Right lobe of liver (tissue), 4 donors: Measurements from ENCODE around the gene ENTPD8.

ENCODE experiments used
- CTCF ChIP-seq, 4 donors: fragments of 200-600 bp in 3 of 4; fragments of 450-650 bp in 1 of 4; IDR thresholded peaks; one replicate each; pipeline versions ENCODE4 v1.5.1 to v1.8.0; 2016 to 2022; ENCODE audit warnings: antibody characterized with exemption in 4 of 4, mild to moderate bottlenecking in 2 of 4
- POLR2A ChIP-seq: fragments of 450-650 bp; IDR thresholded peaks from one replicate; pipeline ENCODE4 v1.6.1; 2017; ENCODE audit warnings: antibody characterized with exemption, mild to moderate bottlenecking
- donor health status: DM: no; HTN: no; CAD: no.
- donor health status: DM: no; HTN: no; CAD: no.
- donor health status: DM: no; HTN: yes; CAD: no.

- no peak for TF ChIP-seq CTCF (IDR thresholded peaks at IDR 0.05)
- no peak for TF ChIP-seq POLR2A
Measured at GRCh38 chr9:137460363-137461315, 19.5 kb upstream of the ENTPD8 start.
